Spleen (tissue), 7 donors: ENCODE results near the gene DHRSX.

ENCODE experiments used
- CTCF ChIP-seq, 11 experiments: fragments of 200-600 bp in 7 of 11; fragments of 450-650 bp in 4 of 11; sonication (generic) in 4 of 11; IDR thresholded peaks in 8 of 11; conservative IDR thresholded peaks in 3 of 11; 1 replicate in 7 of 11; 2 replicates in 4 of 11; pipeline versions ENCODE4 v1.4.0 to v1.8.0; 2016 to 2021; ENCODE audit warnings: antibody characterized with exemption in 11 of 11, inconsistent platforms in 4 of 11, mild to moderate bottlenecking in 1 of 11
- POLR2AphosphoS5 ChIP-seq, 3 donors: sonication (generic); formaldehyde crosslinking; IDR thresholded peaks; one replicate each; pipeline ENCODE4 v1.5.1; 2017; ENCODE audit warnings: antibody characterized with exemption in 3 of 3
- donor health status: DM: no; HTN: no; CAD: no; lungs with moderate emphysema.
- donor health status: DM: no; HTN: no; CAD: no.
- donor health status: DM: no; HTN: no; CAD: no.

- no peak for TF ChIP-seq CTCF (IDR thresholded peaks at IDR 0.05 in 8 of 11, conservative IDR thresholded peaks at IDR 0.05 in 3 of 11)
- TF ChIP-seq POLR2AphosphoS5 (IDR thresholded peaks at IDR 0.05) = no peak
Observed at GRCh38 chrX:2513121-2513664, 12.4 kb upstream of the DHRSX start.
